Measurements from ENCODE around the gene DEFB124.

The DEFB124 gene

GRCh38 chr20:31484001-31484400 lies 9.1 kb upstream of the DEFB124 start:
- Histone ChIP-seq H3K4me3 (ENCODE audit: low read depth, low read length) (no peak overlapping the region), H3K27ac (no peak overlapping the region), H3K36me3 (replicated peaks) (no peaks in the 10 kb centered on the region), H3K27me3 (replicated peaks) (no peaks in the 10 kb centered on the region)
- no peak for DNase-seq
- TF ChIP-seq, protein P1, sequence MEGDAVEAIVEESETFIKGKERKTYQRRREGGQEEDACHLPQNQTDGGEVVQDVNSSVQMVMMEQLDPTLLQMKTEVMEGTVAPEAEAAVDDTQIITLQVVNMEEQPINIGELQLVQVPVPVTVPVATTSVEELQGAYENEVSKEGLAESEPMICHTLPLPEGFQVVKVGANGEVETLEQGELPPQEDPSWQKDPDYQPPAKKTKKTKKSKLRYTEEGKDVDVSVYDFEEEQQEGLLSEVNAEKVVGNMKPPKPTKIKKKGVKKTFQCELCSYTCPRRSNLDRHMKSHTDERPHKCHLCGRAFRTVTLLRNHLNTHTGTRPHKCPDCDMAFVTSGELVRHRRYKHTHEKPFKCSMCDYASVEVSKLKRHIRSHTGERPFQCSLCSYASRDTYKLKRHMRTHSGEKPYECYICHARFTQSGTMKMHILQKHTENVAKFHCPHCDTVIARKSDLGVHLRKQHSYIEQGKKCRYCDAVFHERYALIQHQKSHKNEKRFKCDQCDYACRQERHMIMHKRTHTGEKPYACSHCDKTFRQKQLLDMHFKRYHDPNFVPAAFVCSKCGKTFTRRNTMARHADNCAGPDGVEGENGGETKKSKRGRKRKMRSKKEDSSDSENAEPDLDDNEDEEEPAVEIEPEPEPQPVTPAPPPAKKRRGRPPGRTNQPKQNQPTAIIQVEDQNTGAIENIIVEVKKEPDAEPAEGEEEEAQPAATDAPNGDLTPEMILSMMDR (IDR thresholded peaks at IDR 0.05; ENCODE audit: low read depth, low read length, missing control alignments) = no peak
- in situ Hi-C loops (cut with HindIII; ENCODE audit: low pct_ligation_motif_present, low sequenced_read_pairs) = no loop called here

GRCh38 chr20:31476643-31477215 lies 1.8 kb upstream of the DEFB124 start:
- Histone ChIP-seq H3K36me3 (replicated peaks) (no peaks in the 10 kb centered on the region), H3K4me3 (ENCODE audit: low read depth, low read length) (no peak overlapping the region), H3K27ac (no peak overlapping the region), H3K27me3 (replicated peaks) (peaks cover 10% of the 10 kb centered on the region)
- TF ChIP-seq, protein P1 (IDR thresholded peaks at IDR 0.05; ENCODE audit: low read depth, low read length, missing control alignments) = no peak
- DNase-seq = no peak
- in situ Hi-C loops (cut with HindIII; ENCODE audit: low pct_ligation_motif_present, low sequenced_read_pairs) = no loop called here

DNA sequence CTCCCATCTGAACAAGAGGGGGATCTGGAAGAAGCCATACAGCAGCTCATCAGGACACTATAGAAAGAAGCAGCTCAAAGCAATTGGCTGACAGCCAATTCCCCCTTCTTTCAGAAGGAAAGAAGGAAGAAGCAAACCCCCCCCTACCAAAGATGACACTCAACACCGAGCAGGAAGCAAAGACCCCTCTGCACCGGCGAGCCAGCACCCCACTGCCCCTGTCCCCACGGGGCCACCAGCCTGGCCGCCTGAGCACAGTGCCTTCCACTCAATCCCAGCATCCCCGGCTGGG lies 1.3 kb upstream of the DEFB124 start:
- DNase-seq = no peak
- H3K4me3 ChIP-seq (ENCODE audit: low read depth, low read length) = no peak overlapping the region
- TF ChIP-seq, protein P1 (IDR thresholded peaks at IDR 0.05; ENCODE audit: low read depth, low read length, missing control alignments) = no peak
- peaks cover 10% of the 10 kb centered on the region for H3K27me3 ChIP-seq (replicated peaks)
- in situ Hi-C loops (cut with HindIII; ENCODE audit: low pct_ligation_motif_present, low sequenced_read_pairs) = no loop called here
- H3K27ac ChIP-seq = no peak overlapping the region
- H3K36me3 ChIP-seq (replicated peaks) = no peaks in the 10 kb centered on the region

GRCh38 chr20:31475472-31476293 lies 756 bp upstream of the DEFB124 start:
- Histone ChIP-seq H3K27me3 (replicated peaks) (peaks cover 10% of the 10 kb centered on the region), H3K4me3 (ENCODE audit: low read depth, low read length) (no peak overlapping the region), H3K36me3 (replicated peaks) (no peaks in the 10 kb centered on the region), H3K27ac (no peak overlapping the region)
- in situ Hi-C loops (cut with HindIII; ENCODE audit: low pct_ligation_motif_present, low sequenced_read_pairs) = no loop called here
- TF ChIP-seq, protein P1 (IDR thresholded peaks at IDR 0.05; ENCODE audit: low read depth, low read length, missing control alignments) = no peak
- no peak for DNase-seq

DNA sequence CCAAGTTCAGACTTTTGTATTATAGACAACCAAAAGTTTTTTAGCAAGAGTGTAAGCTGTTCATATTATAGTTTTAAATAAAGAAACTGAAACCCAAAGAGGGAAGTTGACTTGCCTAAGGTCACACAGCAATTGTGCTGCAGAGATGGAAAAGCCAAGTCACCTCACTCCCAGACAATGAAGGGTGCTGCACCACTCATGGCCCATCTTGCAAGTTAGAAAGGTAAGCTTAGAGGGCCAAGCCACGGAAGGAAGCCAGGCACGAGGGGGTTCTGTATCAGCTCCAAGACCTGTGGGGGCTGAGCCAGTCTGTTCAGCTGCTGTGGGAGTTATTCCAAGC lies 860 bp downstream of the DEFB124 start:
- Histone ChIP-seq H3K4me3 (ENCODE audit: low read depth, low read length) (no peak overlapping the region), H3K27ac (no peak overlapping the region), H3K27me3 (replicated peaks) (peaks cover 10% of the 10 kb centered on the region), H3K36me3 (replicated peaks) (no peaks in the 10 kb centered on the region)
- DNase-seq = no peak
- TF ChIP-seq, protein P1 (IDR thresholded peaks at IDR 0.05; ENCODE audit: low read depth, low read length, missing control alignments) = no peak
- in situ Hi-C loops (cut with HindIII; ENCODE audit: low pct_ligation_motif_present, low sequenced_read_pairs) = no loop called here

All from brain microvascular endothelial cell (primary cell).